ENCODE measurements around the gene MYO18B. TPM values are rescaled to one million over a fixed set of nuclear protein-coding genes. Genes with fewer than 3 reads are reported as not detected.

Gene MYO18B
- total and polyA plus RNA-seq, 2 of the 8 experiments (the other 6 are each of a cell fraction or from before 2014, with no cell fraction given), result 0.62 to 0.78 TPM

- TF ChIP-seq CHD7 (IDR thresholded peaks at IDR 0.05; ENCODE audit: insufficient replicate concordance, low read length) (no peak), BRCA1 (IDR thresholded peaks at IDR 0.05; ENCODE audit: low read depth, low read length) (no peak)
Observed at GRCh38 chr22:25848954-25849353, 107.0 kb downstream of the MYO18B start (continued).
